Superior temporal gyrus (tissue), 1 donor: ENCODE measurements around the gene MYT1.
"Not testable (repeated sequence)": the region's sequence is repeated elsewhere in the genome, so short reads cannot be mapped to it uniquely, and the experiment has no call there.

Experiments
- DNase-seq: peaks from one replicate; pipeline ENCODE4 v3.0.0-alpha.2; 2016; ENCODE audit errors: extremely low spot score

Gene MYT1

DNA sequence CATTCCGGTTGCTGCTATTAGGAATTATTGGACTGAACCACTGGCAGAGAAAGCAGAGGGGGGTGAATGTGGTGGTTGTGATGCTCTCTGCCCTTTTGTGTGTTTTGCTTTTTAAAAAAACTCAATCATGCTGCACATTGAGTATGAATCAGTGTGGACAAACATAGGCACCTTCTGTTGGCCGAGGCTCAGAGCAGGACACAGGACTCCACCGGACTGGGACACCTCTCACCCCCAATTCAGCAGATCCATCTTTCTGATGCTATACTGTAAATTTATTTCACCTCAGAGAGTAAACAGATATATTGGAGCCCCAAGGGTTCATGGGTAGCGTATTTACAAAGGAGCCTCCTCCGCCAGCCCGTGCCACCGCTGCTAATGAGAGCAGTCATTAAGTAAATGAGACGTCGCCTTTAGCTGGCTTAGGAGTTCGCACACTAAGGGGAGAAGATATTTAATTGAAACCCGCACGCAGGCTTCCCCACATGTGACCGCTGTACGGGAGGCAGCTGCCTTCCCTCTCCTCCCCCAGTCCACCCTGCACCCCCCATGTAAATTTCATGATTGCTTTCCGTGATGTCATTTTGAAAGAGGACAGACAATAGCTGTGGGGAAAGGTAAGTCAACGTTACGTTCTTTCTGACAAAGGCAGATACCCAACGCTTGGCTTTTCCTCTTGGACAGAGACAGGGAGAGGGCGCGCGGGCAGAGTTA is at the start of gene MYT1:
TSS of gene MYT1 (plus strand) at position 330 of the 714 bp plus-strand sequence. CDS start 34,410 bp downstream, outside the sequence.
- DNase-seq = no peak

DNA sequence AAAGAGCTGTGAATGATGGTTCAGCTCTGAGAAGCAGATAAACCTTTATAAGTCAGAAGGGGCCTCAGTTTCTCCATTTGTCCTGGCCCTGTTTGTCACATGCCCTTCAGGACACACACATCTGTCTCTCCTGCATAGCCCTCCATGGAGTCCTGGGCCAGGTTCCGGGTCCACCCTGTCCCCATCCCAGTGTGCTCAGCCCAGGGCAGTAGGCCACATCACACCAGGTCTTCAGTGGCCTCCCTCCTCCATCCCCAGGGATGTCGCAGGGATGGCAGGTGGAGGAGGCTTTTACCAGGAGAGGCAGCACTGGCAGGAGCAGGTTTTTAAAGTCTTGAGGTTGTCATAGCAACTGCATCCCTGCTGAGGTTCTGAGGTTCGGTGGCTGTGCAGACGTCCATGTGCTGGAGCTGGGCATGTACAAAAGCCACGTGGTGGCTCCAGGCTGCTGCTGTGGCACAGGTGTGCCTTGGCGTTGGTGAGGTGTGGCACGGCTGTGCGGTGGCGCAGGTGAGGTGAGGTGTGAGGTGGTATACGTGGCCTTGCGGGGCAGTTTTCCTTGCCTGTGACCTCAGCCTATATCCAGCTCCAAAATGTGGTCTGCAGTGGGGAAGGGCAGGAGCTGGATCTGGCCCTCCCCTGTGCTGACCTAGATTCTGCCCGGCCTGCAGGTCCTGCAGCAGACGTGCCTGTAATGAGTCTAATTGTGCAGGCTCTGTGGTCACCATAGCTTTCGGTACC is 48.9 kb upstream of the MYT1 start:
- peak; percentile 47 for DNase-seq

DNA sequence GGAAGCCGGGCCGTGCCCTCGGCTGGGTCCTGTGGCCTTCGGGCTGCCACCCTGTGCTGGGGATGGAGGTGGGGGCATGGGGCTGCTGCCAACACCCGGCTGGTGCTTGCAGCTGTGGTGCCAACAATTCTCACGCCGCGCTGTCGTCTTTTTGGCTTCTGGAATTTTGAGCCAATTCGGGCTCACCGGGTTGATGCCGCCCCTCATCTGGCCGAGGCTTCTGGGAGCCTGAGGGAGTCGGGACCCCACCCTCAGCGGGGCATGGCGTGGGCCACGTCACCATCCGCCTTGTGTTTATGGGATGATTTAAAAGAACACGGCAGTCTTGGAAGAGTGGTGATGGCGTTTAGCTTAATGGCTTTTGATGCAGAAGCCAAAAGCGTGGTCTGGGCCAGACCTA is 48.2 kb upstream of the MYT1 start:
- DNase-seq = no peak

DNA sequence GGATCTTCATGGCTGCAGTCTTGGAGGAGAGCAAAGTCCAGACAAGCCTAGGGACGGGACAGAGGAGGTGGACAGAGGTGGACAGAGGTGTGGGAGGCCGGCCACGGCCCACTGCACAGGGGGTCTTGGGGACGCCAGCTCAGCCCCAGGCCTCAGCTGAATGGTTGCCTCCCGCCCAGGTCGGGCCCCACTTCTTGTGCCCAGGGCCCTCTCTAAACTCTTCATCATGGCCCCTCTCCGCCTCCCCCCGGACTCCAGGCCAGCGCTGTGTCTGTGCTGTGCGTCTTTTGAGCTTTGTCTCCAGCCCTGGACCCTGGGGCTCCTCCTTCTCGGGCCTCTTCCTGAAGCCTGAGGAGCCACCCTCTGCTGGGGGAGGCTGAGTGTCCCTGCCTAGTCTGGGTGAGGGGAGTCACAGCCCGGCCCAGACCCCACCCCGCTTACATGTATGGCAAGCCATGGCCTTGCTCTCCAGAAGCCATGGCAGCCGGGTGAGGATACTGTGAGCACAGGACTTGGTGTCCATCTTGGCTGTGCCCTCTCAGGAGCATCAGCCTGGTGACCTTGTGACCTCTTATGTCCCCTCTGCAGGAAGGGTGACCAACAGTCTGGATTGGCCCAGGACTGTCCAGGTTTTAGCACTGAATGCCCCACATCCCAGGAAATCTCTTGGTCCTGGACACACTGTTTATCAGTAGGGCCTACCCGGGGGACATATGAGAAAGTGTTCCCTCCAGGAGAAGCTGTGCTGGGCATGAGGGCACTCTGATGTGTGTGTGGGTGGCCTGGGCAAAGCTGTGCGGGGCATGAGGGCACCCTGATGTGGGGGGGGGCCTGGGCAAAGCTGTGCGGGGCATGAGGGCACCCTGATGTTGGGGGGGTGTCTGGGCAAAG is 47.5 kb upstream of the MYT1 start:
- DNase-seq = no peak

DNA sequence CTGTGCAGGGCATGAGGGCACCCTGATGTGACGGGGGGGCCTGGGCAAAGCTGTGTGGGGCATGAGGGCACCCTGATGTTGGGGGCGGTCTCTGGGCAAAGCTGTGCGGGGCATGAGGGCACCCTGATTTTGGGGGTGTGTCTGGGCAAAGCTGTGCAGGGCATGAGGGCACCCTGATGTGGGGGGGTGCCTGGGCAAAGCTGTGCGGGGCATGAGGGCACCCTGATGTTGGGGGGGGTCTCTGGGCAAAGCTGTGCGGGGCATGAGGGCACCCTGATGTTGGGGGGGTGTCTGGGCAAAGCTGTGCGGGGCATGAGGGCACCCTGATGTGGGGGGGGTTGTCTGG is 46.8 kb upstream of the MYT1 start:
- DNase-seq = not testable (repeated sequence)

DNA sequence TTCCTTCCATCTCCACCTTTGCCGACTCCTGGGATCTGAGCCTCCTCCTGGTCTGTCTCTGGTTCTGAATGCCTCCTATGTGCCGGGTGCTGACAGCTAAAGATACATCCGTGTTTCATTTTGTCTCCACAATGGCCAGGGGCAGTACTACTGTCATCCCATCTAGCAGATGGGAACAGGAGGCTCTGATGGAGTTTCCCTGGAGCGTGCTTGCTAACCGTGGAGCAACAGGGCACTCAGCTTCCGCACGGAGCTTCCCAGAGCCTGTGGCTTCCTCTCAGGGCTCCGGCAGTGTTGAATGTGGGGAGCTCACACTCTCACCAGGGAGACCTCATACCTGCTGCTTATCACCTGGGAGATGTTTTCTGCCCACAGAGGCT is 45.0 kb upstream of the MYT1 start:
- DNase-seq = no peak

DNA sequence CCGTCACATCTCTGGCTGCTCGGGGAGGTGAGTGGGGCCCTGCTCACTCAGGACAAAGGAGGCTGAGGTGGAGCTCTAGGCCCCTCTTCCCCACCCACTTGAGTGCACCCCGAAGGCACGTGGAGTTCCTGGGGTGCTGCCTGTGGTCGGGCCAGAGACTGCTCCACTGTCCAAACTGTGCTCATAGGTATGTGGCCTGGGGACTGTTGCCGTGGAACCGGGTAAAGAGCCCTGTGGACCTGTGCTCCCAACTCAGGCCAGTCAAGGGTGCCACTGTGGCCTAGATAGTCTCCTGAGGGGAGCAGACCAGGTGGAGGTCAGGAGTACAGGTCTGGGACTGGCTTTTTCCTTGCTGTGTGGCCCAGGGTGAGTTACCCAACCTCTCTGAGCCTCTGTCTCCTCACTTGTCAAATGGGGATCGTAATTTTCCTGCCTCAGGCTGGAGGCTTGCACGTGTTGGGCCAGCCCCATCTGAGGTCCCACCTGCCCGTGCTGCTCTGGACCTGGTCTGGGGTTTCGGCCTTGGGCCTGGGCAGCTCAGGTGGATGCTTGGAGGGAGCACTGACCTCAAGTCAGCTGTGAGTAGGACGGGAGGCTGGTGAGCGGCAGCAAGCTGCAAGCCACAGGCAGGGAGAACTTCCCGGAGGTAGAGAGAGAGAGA is 44.4 kb upstream of the MYT1 start:
- no peak for DNase-seq

DNA sequence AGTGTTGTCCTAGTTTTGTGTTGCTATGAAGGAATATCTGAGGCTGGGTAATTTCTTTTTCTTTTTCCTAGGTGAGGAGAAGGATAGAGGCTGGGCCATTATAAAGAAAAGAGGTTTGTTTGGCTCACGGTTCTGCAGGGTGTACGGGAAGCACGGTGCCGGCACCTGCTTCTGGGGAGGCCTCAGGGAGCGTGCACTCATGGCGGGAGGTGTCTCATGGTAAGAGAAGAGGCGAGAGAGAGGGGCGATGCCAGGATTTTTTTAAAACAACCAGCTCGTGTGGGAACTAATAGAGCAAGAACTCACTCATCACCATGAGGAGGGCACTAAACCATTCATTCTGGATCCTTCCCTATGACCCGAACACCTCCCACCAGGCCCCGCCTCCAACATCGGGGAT is 42.7 kb upstream of the MYT1 start:
- DNase-seq = no peak

DNA sequence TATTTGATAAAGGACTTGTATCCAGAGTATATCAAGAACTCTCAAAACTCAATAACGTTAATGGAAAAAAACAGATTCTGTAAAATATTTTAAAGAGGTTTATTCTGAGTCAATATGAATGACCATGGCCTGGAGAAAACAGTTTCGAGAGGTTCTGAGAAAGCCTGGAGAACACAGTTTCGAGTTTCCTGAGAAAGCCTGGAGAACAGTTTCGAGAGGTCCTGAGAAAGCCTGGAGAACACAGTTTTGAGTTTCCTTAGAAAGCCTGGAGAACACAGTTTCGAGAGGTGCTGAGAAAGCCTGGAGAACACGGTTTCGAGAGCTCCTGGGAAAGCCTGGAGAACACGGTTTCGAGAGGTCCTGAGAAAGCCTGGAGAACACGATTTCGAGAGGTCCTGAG is 41.3 kb upstream of the MYT1 start:
- DNase-seq = not testable (repeated sequence)

DNA sequence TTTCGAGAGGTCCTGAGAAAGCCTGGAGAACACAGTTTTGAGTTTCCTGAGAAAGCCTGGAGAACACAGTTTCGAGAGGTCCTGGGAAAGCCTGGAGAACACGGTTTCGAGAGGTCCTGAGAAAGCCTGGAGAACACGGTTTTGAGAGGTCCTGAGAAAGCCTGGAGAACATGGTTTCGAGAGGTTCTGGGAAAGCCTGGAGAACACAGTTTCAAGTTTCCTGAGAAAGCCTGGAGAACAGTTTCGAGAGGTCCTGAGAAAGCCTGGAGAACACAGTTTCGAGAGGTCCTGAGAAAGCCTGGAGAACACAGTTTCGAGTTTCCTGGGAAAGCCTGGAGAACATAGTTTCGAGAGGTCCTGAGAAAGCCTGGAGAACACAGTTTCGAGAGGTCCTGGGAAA is 40.7 kb upstream of the MYT1 start:
- DNase-seq = not testable (repeated sequence)

DNA sequence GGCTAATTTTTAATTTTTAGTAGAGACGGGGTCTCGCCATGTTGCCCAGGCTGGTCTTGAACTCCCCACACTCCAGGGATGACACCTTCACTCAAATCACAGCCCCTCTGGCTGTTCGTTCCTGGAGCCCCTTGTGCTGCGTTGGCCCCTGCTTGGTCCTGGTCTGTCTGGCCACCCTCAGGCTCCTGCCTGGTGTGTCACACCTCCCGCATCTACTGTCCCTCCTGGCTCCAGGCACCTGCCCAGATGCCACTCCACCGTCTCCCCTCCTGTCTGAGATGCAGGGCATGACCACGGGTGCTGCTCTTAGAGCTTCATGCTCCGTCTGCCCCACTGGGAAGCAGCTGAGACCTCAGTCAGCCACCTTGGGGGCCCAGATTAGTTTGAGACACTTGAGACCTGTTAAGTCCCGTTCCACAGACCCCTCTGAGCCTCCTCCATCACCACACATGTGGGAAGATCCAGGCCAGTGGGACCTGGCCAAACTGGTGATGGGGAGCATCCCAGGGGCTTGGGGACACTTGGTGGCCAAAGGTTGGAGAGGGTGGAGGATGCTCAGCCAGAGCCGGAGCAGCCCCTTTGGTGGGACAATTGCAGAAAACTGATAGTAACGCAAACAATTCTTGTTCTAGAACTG is 35.0 kb upstream of the MYT1 start:
- no peak for DNase-seq

DNA sequence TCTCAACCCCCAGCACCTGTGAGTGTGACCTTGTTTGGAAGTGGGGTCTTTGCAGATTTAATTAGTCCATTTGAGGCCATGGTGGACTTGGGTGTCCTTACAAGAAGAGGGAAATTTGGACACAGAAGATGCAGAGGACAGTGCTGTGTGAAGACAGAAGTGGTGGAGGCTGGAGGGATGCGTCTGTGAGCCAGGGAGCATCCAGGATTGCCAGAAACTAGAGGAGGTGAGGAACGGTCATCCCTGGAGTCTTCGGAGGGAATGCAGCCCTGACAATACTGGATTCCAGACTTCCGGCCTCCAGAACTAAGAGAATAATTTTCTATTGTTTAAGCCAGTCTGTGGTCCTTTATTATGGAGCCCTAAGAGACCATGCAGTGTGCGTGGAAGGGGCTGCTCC is 34.0 kb upstream of the MYT1 start:
- no peak for DNase-seq

DNA sequence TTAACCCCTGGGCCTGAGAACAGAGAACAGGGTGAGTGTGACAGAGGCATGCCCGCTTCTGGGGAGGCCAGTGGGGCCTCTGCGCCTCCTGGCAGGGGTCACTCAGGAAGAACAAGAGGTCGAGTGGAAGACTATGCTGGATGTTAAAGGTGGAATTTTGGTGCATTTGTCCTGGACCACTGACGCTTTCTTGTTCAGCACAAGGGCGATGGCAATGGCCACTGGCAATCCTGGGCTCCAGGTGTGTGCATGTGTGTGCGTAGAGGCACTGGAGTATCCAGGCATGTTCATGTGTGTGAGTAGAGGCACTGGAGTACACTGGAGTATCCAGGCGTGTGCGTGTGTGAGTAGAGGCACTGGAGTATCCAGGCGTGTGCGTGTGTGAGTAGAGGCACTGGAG is 33.4 kb upstream of the MYT1 start:
- DNase-seq = no peak

DNA sequence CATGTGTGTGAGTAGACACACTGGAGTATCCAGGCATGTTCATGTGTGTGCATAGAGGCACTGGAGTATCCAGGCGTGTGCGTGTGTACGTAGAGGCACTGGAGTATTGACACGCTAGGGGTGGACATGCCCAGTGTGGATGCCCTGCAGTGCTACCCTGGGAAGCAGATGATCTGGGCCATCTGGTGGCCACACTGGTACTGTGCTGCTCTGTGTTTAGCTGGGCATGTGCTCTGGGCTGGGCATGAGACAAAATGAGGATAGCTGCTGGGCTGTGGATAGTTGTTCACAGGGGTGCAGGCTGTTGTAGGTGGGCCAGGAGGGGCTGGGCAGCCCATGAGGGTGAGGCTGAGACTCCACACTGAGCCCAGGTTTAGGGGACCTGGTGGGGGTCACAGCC is 32.8 kb upstream of the MYT1 start:
- no peak for DNase-seq

DNA sequence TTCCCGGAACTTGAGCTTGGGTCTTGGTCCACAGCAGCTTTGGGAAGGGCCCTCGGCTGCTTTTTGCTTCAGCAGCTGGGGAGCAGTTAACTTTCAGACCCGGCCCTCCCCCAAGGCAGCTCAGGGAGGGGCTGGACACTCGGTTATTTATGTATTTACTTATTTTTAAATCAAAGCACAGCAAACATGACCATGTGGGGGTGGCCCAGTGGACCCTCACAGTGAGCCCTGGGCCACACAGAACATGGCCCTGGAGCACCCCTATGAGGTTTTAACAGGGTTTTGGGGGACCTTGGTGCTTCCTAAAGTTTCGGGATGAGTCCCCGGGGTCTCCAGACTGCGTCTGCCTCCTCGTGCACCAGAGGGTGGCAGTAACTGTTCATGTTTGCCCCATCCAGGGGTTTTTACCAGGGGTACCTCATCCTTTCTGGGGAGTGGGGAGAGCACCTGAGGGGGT is 30.3 kb upstream of the MYT1 start:
- no peak for DNase-seq

DNA sequence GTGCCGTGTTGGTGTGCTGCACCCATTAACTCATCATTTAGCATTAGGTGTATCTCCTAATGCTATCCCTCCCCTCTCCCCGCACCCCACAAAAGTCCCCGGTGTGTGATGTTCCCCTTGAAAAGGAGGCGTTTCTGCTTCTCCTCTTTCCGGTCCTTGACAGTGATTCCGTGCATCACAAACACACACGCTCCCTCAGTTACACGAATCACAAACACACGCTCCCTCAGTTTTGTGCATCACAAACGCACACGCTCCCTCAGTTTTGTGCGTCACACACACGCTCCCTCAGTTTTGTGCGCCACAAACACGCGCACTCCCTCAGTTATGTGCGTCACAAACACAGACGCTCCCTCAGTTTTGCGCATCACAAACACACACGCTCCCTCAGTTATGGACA is 29.5 kb upstream of the MYT1 start:
- not testable (repeated sequence) for DNase-seq

DNA sequence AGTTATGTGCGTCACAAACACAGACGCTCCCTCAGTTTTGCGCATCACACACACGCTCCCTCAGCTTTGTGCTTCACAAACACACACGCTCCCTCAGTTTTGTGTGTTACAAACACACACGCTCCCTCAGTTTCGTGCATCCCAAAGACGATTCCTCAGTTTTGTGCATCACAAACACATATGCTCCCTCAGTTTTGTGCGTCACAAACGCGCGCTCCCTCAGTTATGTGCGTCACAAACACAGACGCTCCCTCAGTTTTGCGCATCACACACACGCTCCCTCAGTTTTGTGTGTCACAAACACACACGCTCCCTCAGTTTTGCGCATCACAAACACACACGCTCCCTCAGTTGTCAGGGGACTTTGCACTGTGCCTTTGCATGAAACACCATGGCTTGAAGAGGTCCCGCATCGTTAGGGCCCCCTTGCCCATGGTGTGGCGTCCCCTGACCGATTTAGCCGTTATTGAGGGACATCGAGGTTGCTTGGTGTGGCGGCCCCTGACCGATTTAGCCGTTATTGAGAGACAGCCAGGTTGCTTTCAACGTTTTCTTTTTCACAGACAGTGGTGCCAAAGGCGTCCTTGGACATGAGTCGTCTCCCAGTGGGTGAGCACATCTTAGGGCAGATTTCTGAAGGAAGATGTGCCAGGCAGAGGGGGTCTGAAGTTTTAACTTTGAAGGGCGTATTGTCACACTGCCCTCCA is 28.1 kb upstream of the MYT1 start:
- DNase-seq = no peak

DNA sequence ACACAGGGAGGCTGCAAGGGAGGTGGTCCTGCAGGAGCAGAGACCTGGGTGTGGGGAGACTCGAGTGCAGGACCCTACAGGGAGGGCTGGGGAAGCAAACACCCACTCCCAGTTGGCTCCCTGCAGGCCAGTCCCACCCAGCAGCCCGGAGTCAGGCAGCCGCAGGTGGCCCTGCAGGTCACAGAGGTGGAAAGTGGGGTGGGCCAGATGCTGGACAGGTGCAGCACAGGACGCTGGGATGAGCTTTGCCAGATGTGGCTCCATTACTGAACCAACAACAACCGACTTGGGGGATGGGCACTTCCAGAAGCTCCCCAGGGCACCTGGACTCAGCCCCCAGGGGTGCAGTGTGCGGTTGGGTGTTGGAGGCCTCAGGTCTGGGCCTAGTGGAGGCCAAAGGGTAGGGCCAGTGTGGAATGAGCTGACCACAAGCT is 26.6 kb upstream of the MYT1 start:
- DNase-seq = no peak

DNA sequence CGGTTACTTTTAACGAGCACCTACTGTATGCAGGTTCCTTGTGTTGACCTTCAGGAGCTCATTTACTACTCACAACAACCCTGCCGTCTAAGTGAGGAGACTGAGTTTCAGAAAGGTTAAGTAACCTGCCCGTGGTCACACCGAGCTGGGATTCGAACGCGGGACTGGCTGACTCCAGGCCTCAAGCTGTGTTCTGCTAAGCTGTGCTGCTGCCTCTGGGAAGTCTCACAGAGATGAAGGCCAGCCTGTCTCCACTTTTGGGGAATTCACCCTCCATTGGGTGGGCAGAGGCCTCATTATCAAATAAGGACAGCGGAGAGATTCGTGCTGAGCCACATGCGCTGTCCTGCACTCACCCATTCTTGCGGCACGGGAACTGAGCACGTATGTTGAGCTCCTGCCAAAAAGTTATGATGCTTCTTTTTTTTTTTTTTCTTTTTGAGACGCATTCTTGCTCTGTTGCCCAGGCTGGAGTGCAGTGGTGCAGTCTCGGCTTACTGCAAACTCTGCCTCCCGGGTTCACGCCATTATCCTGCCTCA is 25.9 kb upstream of the MYT1 start:
- DNase-seq = no peak
